ENCODE results near the gene ZSWIM5. TPM values are rescaled to one million over a fixed set of nuclear protein-coding genes. Genes with fewer than 3 reads are reported as not detected.
"Not testable (repeated sequence)": the region's sequence is repeated elsewhere in the genome, so short reads cannot be mapped to it uniquely, and the experiment has no call there.

Gene ZSWIM5
- total RNA-seq, 6 donors from 2014 or later: 2.0 to 6.3 (median 3.2) TPM

DNA sequence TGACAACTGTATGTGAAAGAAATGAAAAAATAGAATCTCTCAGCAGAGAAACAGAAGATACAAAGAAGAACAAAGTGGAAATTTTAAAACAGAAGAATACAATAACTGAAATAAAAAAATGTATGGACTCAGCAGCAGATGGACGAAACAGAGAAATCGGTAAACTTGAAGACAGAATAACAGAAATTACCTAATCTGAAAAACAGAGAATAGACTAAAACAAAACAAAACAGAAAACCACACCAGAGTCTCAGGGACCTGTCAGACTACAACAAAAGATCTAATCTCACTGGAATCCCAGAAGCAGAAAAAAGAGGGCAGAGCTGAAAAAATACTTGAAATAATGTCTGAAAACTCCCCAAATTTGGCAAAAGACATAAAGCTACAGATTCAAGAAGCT, 83.0 kb downstream of the ZSWIM5 start:
- WGBS, 2 donors: 92 to 97% methylated on average over 2 of the region's 2 CpGs
- Histone ChIP-seq H3K36me3 (no peaks in the 10 kb centered on the region), H3K4me3 (no peak overlapping the region), H3K4me1 (no peaks in the 10 kb centered on the region), H3K27ac (no peak overlapping the region), H3K9me3 (no peaks in the 10 kb centered on the region), H3K27me3 (no peaks in the 10 kb centered on the region)
- DNase-seq (no peak), ATAC-seq (ENCODE audit: low FRiP score in 2 of 2) (no peak)
- TF ChIP-seq POLR2A (IDR thresholded peaks at IDR 0.05): no peak
- no peak for TF ChIP-seq EP300 (IDR thresholded peaks at IDR 0.05)
- TF ChIP-seq POLR2AphosphoS5 (IDR thresholded peaks at IDR 0.05): no peak
- TF ChIP-seq, protein P1, sequence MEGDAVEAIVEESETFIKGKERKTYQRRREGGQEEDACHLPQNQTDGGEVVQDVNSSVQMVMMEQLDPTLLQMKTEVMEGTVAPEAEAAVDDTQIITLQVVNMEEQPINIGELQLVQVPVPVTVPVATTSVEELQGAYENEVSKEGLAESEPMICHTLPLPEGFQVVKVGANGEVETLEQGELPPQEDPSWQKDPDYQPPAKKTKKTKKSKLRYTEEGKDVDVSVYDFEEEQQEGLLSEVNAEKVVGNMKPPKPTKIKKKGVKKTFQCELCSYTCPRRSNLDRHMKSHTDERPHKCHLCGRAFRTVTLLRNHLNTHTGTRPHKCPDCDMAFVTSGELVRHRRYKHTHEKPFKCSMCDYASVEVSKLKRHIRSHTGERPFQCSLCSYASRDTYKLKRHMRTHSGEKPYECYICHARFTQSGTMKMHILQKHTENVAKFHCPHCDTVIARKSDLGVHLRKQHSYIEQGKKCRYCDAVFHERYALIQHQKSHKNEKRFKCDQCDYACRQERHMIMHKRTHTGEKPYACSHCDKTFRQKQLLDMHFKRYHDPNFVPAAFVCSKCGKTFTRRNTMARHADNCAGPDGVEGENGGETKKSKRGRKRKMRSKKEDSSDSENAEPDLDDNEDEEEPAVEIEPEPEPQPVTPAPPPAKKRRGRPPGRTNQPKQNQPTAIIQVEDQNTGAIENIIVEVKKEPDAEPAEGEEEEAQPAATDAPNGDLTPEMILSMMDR (IDR thresholded peaks at IDR 0.05): no peak

GRCh38 chr1:45122724-45123123, 83.7 kb downstream of the ZSWIM5 start:
- H3K4me3 ChIP-seq: no peak overlapping the region
- TF ChIP-seq POLR2AphosphoS5 (IDR thresholded peaks at IDR 0.05) (no peak), POLR2A (IDR thresholded peaks at IDR 0.05) (no peak), EP300 (IDR thresholded peaks at IDR 0.05) (no peak)
- TF ChIP-seq, protein P1 (IDR thresholded peaks at IDR 0.05): no peak
- no peaks in the 10 kb centered on the region for H3K9me3 ChIP-seq
- DNase-seq (no peak), ATAC-seq (ENCODE audit: low FRiP score in 2 of 2) (no peak)
- no peaks in the 10 kb centered on the region for H3K4me1 ChIP-seq
- H3K27ac ChIP-seq: no peak overlapping the region
- 75 to 93% methylated on average over 1 of the region's 1 CpG for WGBS, 2 donors
- no peaks in the 10 kb centered on the region for H3K27me3 ChIP-seq
- H3K36me3 ChIP-seq: no peaks in the 10 kb centered on the region

DNA sequence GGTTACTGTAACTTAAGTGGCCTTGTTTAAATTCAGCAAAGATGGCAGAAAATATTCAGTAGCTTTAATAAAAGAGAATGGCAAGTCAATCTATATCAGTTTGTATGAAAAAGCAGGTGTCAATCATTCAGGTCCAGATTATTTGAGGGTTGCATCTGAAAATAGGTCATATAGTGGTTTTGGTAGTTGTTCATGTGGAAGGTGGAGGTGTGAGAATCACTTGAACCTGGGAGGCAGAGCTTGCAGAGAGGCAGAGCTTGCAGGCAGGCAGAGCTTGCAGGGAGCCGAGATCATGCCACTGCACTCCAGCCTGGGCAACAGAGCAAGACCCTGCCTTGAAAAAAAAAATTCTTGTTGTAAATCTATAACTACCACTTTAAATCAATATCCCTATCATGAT, 88.6 kb downstream of the ZSWIM5 start:
- H3K4me1 ChIP-seq: no peaks in the 10 kb centered on the region
- WGBS, 2 donors: 64 to 91% methylated on average over 1 of the region's 1 CpG
- no peak overlapping the region for H3K4me3 ChIP-seq
- TF ChIP-seq POLR2AphosphoS5 (IDR thresholded peaks at IDR 0.05) (no peak), EP300 (IDR thresholded peaks at IDR 0.05) (no peak), POLR2A (IDR thresholded peaks at IDR 0.05) (no peak)
- TF ChIP-seq, protein P1 (IDR thresholded peaks at IDR 0.05): no peak
- ATAC-seq (ENCODE audit: low FRiP score in 2 of 2): no peak
- H3K27ac ChIP-seq: no peak overlapping the region
- H3K27me3 ChIP-seq: no peaks in the 10 kb centered on the region
- no peaks in the 10 kb centered on the region for H3K9me3 ChIP-seq
- no peaks in the 10 kb centered on the region for H3K36me3 ChIP-seq
- no peak for DNase-seq

GRCh38 chr1:45116820-45117219, 89.6 kb downstream of the ZSWIM5 start:
- Histone ChIP-seq H3K36me3 (no peaks in the 10 kb centered on the region), H3K4me1 (no peaks in the 10 kb centered on the region), H3K9me3 (no peaks in the 10 kb centered on the region), H3K27me3 (no peaks in the 10 kb centered on the region), H3K27ac (no peak overlapping the region), H3K4me3 (no peak overlapping the region)
- 60 to 62% methylated on average over 2 of the region's 2 CpGs for WGBS, 2 donors
- ATAC-seq (ENCODE audit: low FRiP score in 2 of 2) (no peak), DNase-seq (no peak)
- TF ChIP-seq, protein P1 (IDR thresholded peaks at IDR 0.05): no peak
- TF ChIP-seq POLR2AphosphoS5 (IDR thresholded peaks at IDR 0.05): no peak

- Histone ChIP-seq H3K4me3 (no peak overlapping the region), H3K36me3 (no peaks in the 10 kb centered on the region), H3K27me3 (no peaks in the 10 kb centered on the region), H3K4me1 (no peaks in the 10 kb centered on the region), H3K27ac (no peak overlapping the region), H3K9me3 (no peaks in the 10 kb centered on the region)
- 55 to 59% methylated on average over 1 of the region's 1 CpG for WGBS, 2 donors
- ATAC-seq (ENCODE audit: low FRiP score in 2 of 2) (no peak), DNase-seq (no peak)
- TF ChIP-seq EP300 (IDR thresholded peaks at IDR 0.05) (no peak), POLR2A (IDR thresholded peaks at IDR 0.05) (no peak), POLR2AphosphoS5 (IDR thresholded peaks at IDR 0.05) (no peak)
- TF ChIP-seq, protein P1 (IDR thresholded peaks at IDR 0.05): no peak
Observed at GRCh38 chr1:45116340-45116739, 90.1 kb downstream of the ZSWIM5 start.

GRCh38 chr1:45115198-45115597, 91.2 kb downstream of the ZSWIM5 start:
- not testable (repeated sequence) for H3K27me3 ChIP-seq; H3K4me1 ChIP-seq; ATAC-seq (ENCODE audit: low FRiP score in 2 of 2); H3K4me3 ChIP-seq; H3K27ac ChIP-seq; H3K36me3 ChIP-seq; H3K9me3 ChIP-seq
- peak in 1 of 2 donors; percentile 71 for DNase-seq
- 95 to 97% methylated on average over 8 to 26 of the region's 33 CpGs for WGBS, 2 donors

Measured in upper lobe of left lung (tissue), 6 donors.